GM12872 (cell line): ENCODE measurements around the gene EP400.

Source experiments
- CTCF ChIP-seq: IDR thresholded peaks from 3 replicates; pipeline ENCODE4 v1.5.1; 2011; ENCODE audit warnings: low read depth, mild to moderate bottlenecking, low read length, moderate library complexity; ENCODE audit not compliant: insufficient read depth

Gene EP400

DNA sequence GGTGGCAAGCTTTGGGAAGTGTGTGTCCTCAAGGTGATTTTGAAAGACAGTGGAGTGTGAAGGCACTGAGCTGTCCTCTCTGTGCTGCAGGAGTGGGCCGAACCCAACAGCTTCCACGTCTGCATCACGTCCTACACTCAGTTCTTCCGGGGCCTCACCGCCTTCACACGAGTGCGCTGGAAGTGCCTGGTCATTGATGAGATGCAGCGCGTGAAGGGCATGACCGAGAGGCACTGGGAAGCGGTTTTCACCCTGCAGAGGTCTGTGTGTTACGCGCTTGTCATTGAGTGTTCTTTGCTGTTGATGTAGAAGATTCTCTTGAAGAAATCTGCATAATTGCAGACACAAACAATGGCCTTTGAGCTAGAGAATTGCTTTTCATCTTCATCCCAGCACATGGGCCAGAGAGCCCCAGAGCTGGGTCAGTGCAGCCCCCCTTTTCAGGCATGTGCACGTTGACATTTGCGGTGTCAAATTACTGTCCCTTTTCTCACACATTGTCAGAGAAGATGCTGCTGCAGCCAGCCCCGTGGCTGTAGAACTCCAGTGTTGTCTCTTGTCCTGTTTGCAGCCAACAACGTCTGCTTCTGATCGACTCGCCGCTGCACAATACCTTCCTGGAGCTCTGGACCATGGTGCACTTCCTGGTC, 63.3 kb downstream of the EP400 start:
- TF ChIP-seq CTCF: no peak

- TF ChIP-seq CTCF: no peak
Observed at GRCh38 chr12:132014092-132014914, 64.6 kb downstream of the EP400 start.

GRCh38 chr12:132014915-132015280, 65.2 kb downstream of the EP400 start:
- TF ChIP-seq CTCF: no peak

DNA sequence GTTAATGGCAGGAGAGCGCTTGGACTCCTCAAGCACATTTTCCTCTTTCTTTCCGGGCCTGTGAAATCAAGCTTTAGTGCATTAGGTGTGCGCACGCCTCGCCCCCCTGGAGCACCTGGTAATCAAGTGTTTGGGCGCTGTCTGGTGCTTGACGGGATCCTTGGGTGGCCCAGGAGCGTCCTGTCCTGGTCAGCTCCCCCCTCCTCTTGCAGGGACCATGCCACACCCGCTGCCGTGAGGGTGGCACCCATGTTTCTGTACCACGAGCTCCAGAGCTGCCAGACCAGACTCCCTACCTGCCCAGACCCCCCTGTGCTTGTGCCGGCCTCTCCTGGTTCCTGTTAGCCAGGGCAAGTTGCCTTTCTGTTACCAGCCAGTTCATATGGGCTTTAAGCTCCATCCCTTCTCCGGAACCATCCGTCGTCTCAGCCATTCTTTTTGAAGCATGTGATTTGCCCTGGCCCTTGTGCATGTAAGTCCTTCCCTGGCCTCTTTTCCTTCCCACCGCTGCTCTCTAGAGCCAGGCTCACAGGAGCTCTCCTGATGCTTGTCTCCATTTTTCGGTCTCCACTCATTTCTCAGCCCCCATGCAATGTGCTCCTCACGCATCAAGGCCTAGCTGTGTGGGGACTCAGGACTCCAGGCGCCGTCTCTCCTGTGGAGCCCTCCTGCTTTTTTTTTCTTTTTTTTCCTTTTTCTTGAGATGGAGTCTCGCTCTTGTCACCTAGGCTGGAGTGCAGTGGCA, 66.1 kb downstream of the EP400 start:
- no peak for TF ChIP-seq CTCF

DNA sequence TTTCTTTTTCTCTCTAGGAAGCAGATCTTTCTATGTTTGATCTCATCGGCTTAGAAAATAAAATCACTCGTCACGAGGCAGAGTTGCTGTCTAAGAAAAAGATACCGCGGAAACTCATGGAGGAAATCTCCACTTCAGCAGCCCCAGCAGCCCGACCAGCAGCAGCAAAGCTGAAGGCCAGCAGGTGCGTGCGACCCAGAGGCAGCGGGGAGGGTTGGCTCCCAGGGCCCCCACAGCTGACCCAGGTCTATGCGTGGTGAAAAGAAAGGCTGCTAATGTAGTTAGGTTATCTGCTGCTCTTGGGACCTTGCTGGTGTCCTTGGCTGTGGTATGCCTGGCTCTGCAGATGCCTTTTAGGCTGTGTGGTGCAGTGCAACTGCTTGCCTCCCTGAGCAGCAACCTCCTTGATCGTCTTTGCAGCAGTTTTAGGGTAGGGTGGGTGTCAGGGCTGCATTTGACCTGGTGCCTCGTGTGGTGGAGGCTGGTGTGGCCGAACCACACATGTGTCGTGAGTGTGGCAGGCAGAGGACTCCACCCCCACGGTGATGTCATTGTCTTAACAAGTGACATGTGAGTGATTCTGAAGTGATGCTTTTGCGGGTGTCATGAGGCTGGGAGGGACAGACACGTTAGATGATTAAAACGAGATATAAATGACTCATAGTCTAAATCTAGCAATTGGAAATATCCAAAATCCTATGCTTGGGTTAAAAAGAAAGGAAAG, 68.6 kb downstream of the EP400 start:
- TF ChIP-seq CTCF: no peak

DNA sequence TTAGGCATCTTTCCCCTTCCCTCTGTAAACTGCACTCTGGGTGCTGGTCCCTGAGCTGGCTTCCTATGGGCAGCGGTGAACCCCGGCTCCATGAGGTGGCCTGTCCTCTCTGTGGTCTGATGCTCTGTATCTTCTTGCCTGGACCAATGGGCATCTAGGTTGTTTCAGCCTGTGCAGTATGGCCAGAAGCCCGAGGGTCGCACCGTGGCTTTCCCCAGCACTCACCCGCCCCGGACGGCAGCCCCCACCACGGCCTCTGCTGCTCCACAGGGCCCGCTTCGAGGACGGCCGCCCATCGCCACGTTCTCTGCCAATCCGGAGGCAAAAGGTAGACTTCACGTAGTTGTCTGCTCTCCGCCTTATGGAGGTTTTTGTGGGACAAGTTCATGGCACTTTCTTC, 70.1 kb downstream of the EP400 start:
- TF ChIP-seq CTCF: no peak

GRCh38 chr12:132020292-132020691, 70.5 kb downstream of the EP400 start:
- TF ChIP-seq CTCF: no peak
